Endothelial cell of umbilical vein (primary cell): Measurements from ENCODE around the gene ASB2. TPM values are rescaled to one million over a fixed set of nuclear protein-coding genes. Genes with fewer than 3 reads are reported as not detected.

Experiments
- BruUV-seq: library from RNA; stranded (reverse); fragments of 400-500 nt; replicated peaks from 2 replicates; lab custom pipeline; 2021; lab: Mats Ljungman, UMichigan
- CTCF ChIA-PET: fragments of 300-600, 350-600 bp; sonication (Branson Sonifier 250); formaldehyde crosslinking; loops from one replicate; lab custom pipeline; 2021; ENCODE audit warnings: antibody characterized with exemption, inconsistent platforms; lab: Charles Lee
- POLR2A ChIA-PET: fragments of 300-600, 350-600 bp; sonication (Branson Sonifier 250); formaldehyde crosslinking; loops from one replicate; lab custom pipeline; 2021; ENCODE audit warnings: antibody characterized with exemption, inconsistent platforms; lab: Charles Lee
- DNase-seq: peaks from one replicate; pipeline ENCODE4 v3.0.0-alpha.2; 2011; ENCODE audit warnings: low read depth, low spot score
- FAIRE-seq: peaks from 2 replicates; lab custom pipeline; 2011; peaks lifted over from hg19 to GRCh38; lab: Jason Lieb, UNC
- H2AFZ ChIP-seq: 2 replicates; pipeline ENCODE4 v1.6.0; 2012; ENCODE audit warnings: low read depth, low read length, control low read depth, inconsistent platforms
- H3K27ac ChIP-seq: 2 replicates; pipeline ENCODE4 v1.5.1; 2011; ENCODE audit warnings: low read depth, mild to moderate bottlenecking, control low read depth, low read length, moderate library complexity; ENCODE audit not compliant: insufficient read depth
- H3K27me3 ChIP-seq, 2 experiments: 2 replicates each; pipeline versions ENCODE4 v1.6.0 to v1.6.1; 2011; ENCODE audit warnings: low read length in 2 of 2, mixed read lengths in 1 of 2; ENCODE audit not compliant: control insufficient read depth in 2 of 2, insufficient read depth in 2 of 2
- H3K36me3 ChIP-seq, 2 experiments: 2 replicates in 1 of 2; 3 replicates in 1 of 2; pipeline ENCODE4 v1.5.1; 2011; ENCODE audit warnings: low read length in 2 of 2, mild to moderate bottlenecking in 1 of 2, moderate library complexity in 1 of 2; ENCODE audit not compliant: control insufficient read depth in 2 of 2, insufficient read depth in 2 of 2; ENCODE audit errors: extremely low read depth in 1 of 2
- H3K4me1 ChIP-seq: 3 replicates; pipeline ENCODE4 v1.5.1; 2011; ENCODE audit warnings: mild to moderate bottlenecking, low read length; ENCODE audit not compliant: control insufficient read depth, insufficient read depth; ENCODE audit errors: extremely low read depth
- H3K4me2 ChIP-seq: 2 replicates; pipeline ENCODE4 v1.6.1; 2011; ENCODE audit warnings: low read length, control low read depth, mixed read lengths; ENCODE audit not compliant: insufficient read depth
- H3K4me3 ChIP-seq, 3 experiments: fragments of 200-600 bp in 1 of 3; sonication (generic), shearing (Covaris generic) in 1 of 3; replicated peaks in 1 of 3; 2 replicates each; pipeline ENCODE4 v1.5.1; 2011 to 2016; ENCODE audit warnings: control low read depth in 3 of 3, low read length in 3 of 3, mild to moderate bottlenecking in 2 of 3, inconsistent platforms in 1 of 3, low read depth in 1 of 3, moderate library complexity in 1 of 3; ENCODE audit not compliant: insufficient read depth in 1 of 3
- H3K79me2 ChIP-seq: 2 replicates; pipeline ENCODE4 v1.6.0; 2012; ENCODE audit warnings: low read length, inconsistent platforms; ENCODE audit not compliant: control insufficient read depth, insufficient read depth
- H3K9ac ChIP-seq: replicated peaks from 2 replicates; pipeline ENCODE3; 2011; ENCODE audit warnings: low read length, control low read depth; ENCODE audit not compliant: insufficient read depth; ENCODE audit errors: extremely low read depth
- H3K9me1 ChIP-seq: replicated peaks from 3 replicates; pipeline ENCODE4 v1.6.0; 2011; ENCODE audit warnings: mild to moderate bottlenecking, low read length; ENCODE audit not compliant: control insufficient read depth, insufficient read depth; ENCODE audit errors: extremely low read depth
- H3K9me3 ChIP-seq: replicated peaks from 2 replicates; pipeline ENCODE4 v1.5.1; 2012; ENCODE audit warnings: low read length, inconsistent platforms; ENCODE audit not compliant: control insufficient read depth, insufficient read depth
- H4K20me1 ChIP-seq: replicated peaks from 2 replicates; pipeline ENCODE3; 2011; ENCODE audit warnings: mild to moderate bottlenecking, low read length; ENCODE audit not compliant: control insufficient read depth, insufficient read depth; ENCODE audit errors: extremely low read depth
- EZH2 ChIP-seq: IDR thresholded peaks from 2 replicates; pipeline ENCODE4 v1.6.1; 2012; ENCODE audit warnings: borderline replicate concordance, low read depth, mild to moderate bottlenecking, moderate library complexity, low read length, inconsistent platforms; ENCODE audit not compliant: severe bottlenecking
- FOS ChIP-seq: IDR thresholded peaks from 2 replicates; pipeline ENCODE4 v1.6.1; 2011; ENCODE audit warnings: mild to moderate bottlenecking, low read length, moderate library complexity, borderline replicate concordance; ENCODE audit not compliant: insufficient read depth
- GATA2 ChIP-seq: IDR thresholded peaks from 2 replicates; pipeline ENCODE4 v1.7.0; 2011; ENCODE audit warnings: low read depth, mild to moderate bottlenecking, moderate library complexity, mixed read lengths, low read length; ENCODE audit not compliant: insufficient read length, insufficient read depth
- JUN ChIP-seq: IDR thresholded peaks from 2 replicates; pipeline ENCODE4 v1.6.1; 2011; ENCODE audit warnings: borderline replicate concordance, low read depth; ENCODE audit not compliant: insufficient read length, insufficient read depth
- MYC ChIP-seq: IDR thresholded peaks from one replicate; pipeline ENCODE4 v1.6.1; 2011; ENCODE audit warnings: mild to moderate bottlenecking, low read depth, low read length
- POLR2A ChIP-seq: IDR thresholded peaks from 2 replicates; pipeline ENCODE4 v1.6.1; 2012; ENCODE audit warnings: low read depth, mild to moderate bottlenecking, control low read depth, low read length
- POLR2AphosphoS5 ChIP-seq: IDR thresholded peaks from 2 replicates; pipeline ENCODE4 v1.6.1; 2012; ENCODE audit warnings: low read depth, mild to moderate bottlenecking, control low read depth, low read length, moderate library complexity; ENCODE audit not compliant: insufficient read depth
- dilution Hi-C: fragments of 300-500 bp; cut with MboI; formaldehyde crosslinking; loops from one replicate; pipeline ENCODE4 v1.15.0; 2019; ENCODE audit warnings: low sequenced_read_pairs; ENCODE audit not compliant: extremely low pct_ligation_motif_present
- intact Hi-C: fragments of 100-400 bp; cut with micrococcal nuclease; formaldehyde crosslinking; loops from one replicate; pipeline ENCODE4 v1.10.0; 2022
- polyA plus RNA-seq, 4 experiments: library from polyadenylated mRNA; depleted of rRNA in 3 of 4; stranded (reverse) in 3 of 4; unstranded in 1 of 4; fragments of >200 nt; gene quantifications; 2 replicates each; pipeline versions ENCODE4 v1.2.1 to v1.2.3, GENCODE V29; 2011 to 2012; ENCODE audit warnings: missing spikeins in 1 of 4
- total RNA-seq: library from RNA; stranded (reverse); gene quantifications from 2 replicates; pipeline ENCODE4 v1.2.3, GENCODE V29; 2021
- TF ChIP-seq, protein P1 (sequence below), 2 donors: IDR thresholded peaks; 1 replicate in 1 of 2; 2 replicates in 1 of 2; pipeline ENCODE4 v1.5.1; 2011; ENCODE audit warnings: low read length in 2 of 2, mild to moderate bottlenecking in 2 of 2, moderate library complexity in 2 of 2, control low read depth in 1 of 2, inconsistent platforms in 1 of 2, low read depth in 1 of 2; ENCODE audit not compliant: insufficient read depth in 1 of 2; ENCODE audit errors: extremely low read depth in 1 of 2
- TF ChIP-seq, protein P2 (sequence below): IDR thresholded peaks from 2 replicates; pipeline ENCODE4 v1.6.1; 2011; ENCODE audit not compliant: insufficient read depth, insufficient read length

The ASB2 gene
- total and polyA plus RNA-seq, 2 donors (not counting 3 experiments of a cell fraction or from before 2014, with no cell fraction given) = not detected

GRCh38 chr14:93973607-93974006 lies 2.8 kb downstream of the ASB2 start:
- Histone ChIP-seq H4K20me1 (no peaks in the 10 kb centered on the region), H3K9me1 (no peaks in the 10 kb centered on the region), H3K9ac (no peak overlapping the region), H3K79me2 (no peaks in the 10 kb centered on the region), H3K4me1 (no peaks in the 10 kb centered on the region), H3K4me2 (no peak overlapping the region), H2AFZ (no peak overlapping the region), H3K36me3 (no peaks in the 10 kb centered on the region), H3K27ac (no peak overlapping the region), H3K9me3 (no peaks in the 10 kb centered on the region), H3K27me3 (no peaks in the 10 kb centered on the region), H3K4me3 (no peak overlapping the region)
- TF ChIP-seq, protein P1, sequence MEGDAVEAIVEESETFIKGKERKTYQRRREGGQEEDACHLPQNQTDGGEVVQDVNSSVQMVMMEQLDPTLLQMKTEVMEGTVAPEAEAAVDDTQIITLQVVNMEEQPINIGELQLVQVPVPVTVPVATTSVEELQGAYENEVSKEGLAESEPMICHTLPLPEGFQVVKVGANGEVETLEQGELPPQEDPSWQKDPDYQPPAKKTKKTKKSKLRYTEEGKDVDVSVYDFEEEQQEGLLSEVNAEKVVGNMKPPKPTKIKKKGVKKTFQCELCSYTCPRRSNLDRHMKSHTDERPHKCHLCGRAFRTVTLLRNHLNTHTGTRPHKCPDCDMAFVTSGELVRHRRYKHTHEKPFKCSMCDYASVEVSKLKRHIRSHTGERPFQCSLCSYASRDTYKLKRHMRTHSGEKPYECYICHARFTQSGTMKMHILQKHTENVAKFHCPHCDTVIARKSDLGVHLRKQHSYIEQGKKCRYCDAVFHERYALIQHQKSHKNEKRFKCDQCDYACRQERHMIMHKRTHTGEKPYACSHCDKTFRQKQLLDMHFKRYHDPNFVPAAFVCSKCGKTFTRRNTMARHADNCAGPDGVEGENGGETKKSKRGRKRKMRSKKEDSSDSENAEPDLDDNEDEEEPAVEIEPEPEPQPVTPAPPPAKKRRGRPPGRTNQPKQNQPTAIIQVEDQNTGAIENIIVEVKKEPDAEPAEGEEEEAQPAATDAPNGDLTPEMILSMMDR (IDR thresholded peaks at IDR 0.05; ENCODE audit: extremely low read depth in 1 of 2, insufficient read depth in 1 of 2, low read depth in 1 of 2, low read length in 2 of 2) = no peak
- TF ChIP-seq POLR2A = no peak
- TF ChIP-seq FOS = no peak
- no peak for TF ChIP-seq POLR2AphosphoS5
- TF ChIP-seq, protein P2, sequence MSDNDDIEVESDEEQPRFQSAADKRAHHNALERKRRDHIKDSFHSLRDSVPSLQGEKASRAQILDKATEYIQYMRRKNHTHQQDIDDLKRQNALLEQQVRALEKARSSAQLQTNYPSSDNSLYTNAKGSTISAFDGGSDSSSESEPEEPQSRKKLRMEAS = no peak
- no peak for TF ChIP-seq JUN
- TF ChIP-seq GATA2 = no peak
- no peak for TF ChIP-seq EZH2
- TF ChIP-seq MYC = no peak
- BruUV-seq = no TSS peak
- intact Hi-C loops (no loop called here), dilution Hi-C loops (no loop called here)
- CTCF ChIA-PET = interaction anchor here (0.6 to 8.6 kb wide), 5 partner anchors 10 to 191 kb away, joined by 3 to 116 read pairs (median 4); no protein-coding TSS in a partner anchor
- no peak for FAIRE-seq
- no peak for DNase-seq
- POLR2A ChIA-PET = no interaction called here
